ENCODE results near the gene TMEM129.

DNA sequence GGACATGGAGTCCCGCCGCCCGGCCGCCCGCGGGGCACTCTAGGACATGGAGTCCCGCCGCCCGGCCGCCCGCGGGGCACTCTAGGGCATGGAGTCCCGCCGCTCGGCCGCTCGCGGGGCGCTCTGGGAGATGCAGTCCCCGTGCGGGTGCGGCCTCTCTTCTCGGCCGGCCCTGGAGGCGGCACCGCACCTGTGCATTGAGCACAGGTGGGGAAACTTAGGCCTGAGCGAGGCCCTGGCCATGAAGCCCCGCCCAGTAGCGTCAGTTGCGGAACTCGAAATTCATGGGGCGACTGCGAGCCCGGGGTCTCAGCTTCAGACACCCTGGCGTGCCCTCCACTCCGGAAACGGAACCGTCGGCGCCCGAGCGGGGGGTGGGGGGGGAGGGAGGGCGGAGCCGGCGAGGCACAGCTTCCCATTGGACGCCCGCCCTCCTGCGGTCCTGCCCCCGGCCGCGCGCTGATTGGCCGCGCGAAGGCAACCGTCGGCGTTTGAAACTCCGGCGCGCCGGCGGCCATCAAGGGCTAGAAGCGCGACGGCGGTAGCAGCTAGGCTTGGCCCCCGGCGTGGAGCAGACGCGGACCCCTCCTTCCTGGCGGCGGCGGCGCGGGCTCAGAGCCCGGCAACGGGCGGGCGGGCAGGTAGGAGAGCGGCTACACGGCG lies at the start of gene TMEM129, which contains the start of gene TACC3:
- TF ChIP-seq CTCF (conservative IDR thresholded peaks at IDR 0.05; ENCODE audit: low read depth in 2 of 2): no peak
- TF ChIP-seq REST (IDR thresholded peaks at IDR 0.05; ENCODE audit: unreplicated experiment): no peak
- TF ChIP-seq CREB1 (CRISPR knock-in tag; IDR thresholded peaks at IDR 0.05; ENCODE audit: low read depth): peak; percentile 85
- peak; percentile 80 for TF ChIP-seq POLR2AphosphoS5 (IDR thresholded peaks at IDR 0.05; ENCODE audit: low read depth)
- TF ChIP-seq STAT1 (IDR thresholded peaks at IDR 0.05; ENCODE audit: unreplicated experiment): no peak

Data from GM23338 (cell line).